Effector CD4-positive, alpha-beta T cell (primary cell): ENCODE measurements around the gene APLNR. TPM values are rescaled to one million over a fixed set of nuclear protein-coding genes. Genes with fewer than 3 reads are reported as not detected.
"Not testable (repeated sequence)": the region's sequence is repeated elsewhere in the genome, so short reads cannot be mapped to it uniquely, and the experiment has no call there.

Experiments used
- DNase-seq: peaks from one replicate; pipeline ENCODE4 v3.0.0-alpha.2; 2020
- total RNA-seq: gene quantifications from one replicate; lab custom pipeline; 2026; lab: John Stamatoyannopoulos, UW

Gene APLNR
- not detected for total RNA-seq

DNA sequence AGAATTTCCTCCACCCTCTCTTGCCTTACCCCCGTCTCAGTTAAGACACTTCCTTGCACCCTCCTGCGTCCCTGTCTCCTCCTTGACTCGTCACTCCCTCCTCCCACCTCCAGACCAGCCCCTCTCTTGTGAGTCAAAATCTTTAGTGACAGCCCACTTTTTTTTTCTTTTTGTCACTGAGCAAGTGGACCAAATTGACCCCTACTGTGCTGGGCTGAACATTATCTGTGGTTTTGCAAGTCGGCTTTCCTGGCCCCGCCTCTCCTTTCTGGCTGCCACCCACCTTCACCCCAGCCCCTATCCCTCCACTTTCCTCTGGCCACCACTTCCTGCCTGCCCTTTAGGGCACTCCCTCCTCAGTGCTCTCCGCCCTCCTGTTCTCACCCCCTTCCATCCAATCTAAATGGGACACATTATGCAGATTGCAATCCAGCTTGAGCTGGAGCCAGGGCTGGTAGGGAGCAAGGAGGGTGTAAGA is at the start of gene APLNR:
Gene APLNR (minus strand): TSS at position 47 of the 478 bp plus-strand sequence. CDS start 246 bp downstream, outside the sequence.
- no peak for DNase-seq

DNA sequence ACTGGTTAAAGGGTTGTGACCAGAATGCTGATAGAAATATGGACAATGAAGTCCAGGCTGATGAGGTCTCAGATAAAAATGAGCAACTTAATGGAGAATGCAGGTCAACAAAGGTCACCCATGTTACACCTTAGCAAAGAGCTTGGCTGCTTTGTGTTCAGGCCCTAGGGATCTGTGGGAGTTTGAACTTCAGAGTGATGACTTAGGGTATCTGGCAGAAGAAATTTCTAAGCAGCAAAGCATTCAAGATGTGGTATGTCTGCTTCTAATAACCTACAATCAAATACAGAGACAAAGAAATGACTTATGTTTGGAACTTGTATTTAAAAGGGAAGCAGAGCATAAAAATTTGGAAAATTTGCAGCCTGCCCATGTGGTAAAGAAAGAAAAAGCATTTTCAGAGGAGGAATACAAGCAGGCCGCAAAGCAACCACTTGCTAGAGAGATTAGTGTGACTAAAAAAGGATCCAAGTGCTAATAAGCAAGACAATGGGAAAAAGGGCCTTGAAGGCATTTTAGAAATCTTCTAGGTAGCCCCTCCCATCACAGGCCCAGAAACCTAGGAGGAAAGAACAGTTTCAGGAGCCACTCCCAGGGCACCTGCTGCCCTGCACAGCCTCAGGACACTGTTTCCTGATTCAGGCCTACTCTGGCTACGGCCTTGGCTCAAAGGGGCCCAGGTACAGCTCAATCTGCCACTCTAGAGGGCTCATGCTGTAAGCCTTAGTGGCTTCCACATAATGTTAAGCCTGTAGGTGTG is 46.4 kb upstream of the APLNR start:
- DNase-seq = no peak

DNA sequence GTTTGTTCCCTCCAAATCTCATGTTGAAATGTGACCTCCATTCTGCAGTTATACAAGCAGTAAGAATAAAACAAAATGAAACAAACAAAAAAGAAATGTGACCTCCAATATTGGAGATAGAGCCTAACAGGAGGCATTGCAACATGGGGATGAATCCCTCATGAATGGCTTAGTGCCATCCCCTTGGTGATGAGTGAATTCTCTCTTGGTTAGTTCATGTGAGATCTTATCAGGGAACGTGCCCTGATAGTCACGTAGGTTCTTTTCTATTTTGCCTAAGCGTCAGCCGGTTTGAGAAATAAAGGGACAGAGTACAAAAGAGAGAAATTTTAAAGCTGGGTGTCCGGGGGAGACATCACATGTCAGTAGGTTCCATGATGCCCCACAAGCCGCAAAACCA is 44.5 kb upstream of the APLNR start:
- DNase-seq = not testable (repeated sequence)

DNA sequence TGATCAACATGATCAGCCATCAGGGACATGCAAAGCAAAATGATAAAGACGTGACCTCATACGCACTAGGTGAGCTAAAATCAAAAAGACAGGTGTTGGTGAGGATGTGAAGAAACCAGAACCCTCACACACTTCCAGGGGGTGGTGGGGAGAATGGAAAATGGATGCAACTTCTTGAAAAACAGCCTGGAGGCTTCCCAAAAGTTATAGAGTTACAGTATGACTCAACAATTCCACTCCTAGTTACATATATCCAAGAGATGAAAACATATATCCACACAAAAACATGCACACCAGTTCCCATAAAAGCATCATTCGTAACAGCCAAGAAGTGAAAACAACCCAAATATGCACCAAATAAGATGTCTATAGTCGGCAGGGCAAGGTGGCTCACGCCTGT is 42.1 kb upstream of the APLNR start:
- no peak for DNase-seq

DNA sequence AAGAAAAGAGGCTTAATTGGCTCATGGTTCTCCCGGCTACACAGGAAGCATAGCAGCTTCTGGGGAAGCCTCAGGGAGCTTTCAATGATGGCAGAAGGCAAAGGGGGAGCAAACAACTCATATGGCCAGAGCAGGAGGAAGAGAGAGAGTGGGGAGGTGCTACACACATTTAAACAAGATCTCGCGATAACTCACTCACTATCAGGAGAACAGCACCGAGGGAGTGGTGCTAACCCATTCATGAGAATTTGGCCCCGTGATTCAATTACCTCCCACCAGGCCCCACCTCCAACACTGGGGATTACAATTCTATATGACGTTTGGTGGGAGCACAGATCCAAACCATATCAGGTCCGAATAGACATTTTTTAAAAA is 41.7 kb upstream of the APLNR start:
- DNase-seq = no peak

- no peak for DNase-seq
These were observed 41.0 kb upstream of the APLNR start for GRCh38 chr11:57277845-57278720.

DNA sequence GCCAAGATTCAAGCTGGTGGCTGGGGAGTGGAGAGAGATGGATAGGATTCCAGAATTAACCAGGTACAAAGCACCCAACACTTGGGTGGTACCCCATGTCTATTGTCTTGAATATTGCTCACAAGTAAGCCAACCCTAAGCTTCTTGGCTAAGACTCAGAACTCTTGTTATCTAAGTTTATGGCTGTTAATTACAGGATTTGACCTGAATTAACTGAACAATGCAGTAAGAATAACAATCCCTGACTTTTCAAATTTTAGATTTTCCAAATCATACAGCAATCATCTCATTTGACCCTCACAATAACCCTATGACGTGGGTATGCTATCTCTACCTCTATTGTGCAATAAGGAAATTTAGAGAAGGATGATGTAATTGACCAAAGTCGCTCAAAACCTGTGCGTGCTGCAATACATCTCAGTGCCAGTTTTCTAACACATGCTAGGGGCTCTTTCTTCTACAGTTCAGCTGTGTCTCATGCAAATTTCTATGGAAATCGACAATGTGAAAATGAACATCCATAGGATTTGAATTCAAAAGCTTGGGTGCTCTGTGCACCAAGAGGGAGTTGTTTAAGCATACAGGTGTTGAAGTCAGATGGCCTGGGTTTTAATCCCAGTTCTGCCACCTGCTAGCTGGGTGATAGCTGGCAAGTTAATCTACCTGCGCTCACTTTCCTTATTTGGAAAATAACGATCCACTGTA is 40.1 kb upstream of the APLNR start:
- DNase-seq = no peak

GRCh38 chr11:57276169-57276970 is 39.3 kb upstream of the APLNR start:
- no peak for DNase-seq

GRCh38 chr11:57275582-57275981 is 38.5 kb upstream of the APLNR start:
- DNase-seq = no peak

DNA sequence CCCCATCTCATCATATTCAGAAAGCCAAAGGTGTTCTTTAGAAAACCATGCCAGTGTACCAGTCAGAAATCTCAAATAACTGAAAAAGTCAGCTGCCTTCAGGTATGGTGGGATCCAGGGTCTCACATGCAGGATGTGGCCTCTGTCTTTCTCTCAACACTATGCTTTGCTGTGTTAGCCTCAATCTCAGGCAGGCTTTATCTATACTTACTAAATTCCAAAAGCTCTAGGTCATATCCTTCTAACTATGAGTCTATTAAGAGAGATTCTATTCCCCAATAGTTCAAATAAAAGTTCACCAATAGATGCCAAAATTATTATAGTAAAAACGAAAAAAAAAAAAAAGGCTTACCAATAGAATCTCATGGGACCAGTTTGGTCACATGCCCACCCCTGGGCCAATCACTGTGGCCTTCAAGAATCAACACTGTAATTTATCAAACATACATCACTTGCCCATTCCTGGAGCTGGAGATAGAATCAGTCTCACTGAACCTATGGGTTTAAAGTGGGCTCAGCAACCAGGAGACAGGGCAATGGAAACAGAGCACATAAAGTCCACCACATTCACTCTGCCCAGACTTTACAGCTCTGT is 38.0 kb upstream of the APLNR start:
- no peak for DNase-seq

- DNase-seq = no peak
These were observed 36.5 kb upstream of the APLNR start for GRCh38 chr11:57273448-57274058.

GRCh38 chr11:57269571-57270021 is 32.5 kb upstream of the APLNR start:
- DNase-seq = no peak

GRCh38 chr11:57266157-57266556 is 29.1 kb upstream of the APLNR start:
- no peak for DNase-seq

DNA sequence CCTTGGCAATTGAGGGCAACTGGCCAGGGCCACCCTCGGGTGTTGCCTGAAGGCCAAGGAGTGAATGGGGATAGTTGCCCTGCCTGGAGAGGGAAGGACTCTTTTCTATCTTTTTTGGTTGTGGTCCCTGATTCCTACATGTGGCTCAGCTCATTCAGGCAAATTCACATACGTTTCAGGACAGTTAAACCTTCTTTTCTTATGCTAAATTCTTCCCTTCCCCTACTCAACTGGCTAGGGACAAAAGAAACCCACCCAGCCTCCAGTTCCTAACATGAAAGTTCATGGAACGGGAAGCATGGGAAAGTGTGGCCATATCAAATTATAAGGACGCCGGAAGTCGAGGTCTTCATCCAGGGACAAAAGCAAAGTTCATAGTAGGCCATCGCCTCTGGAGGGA is 26.3 kb upstream of the APLNR start:
- no peak for DNase-seq

- no peak for DNase-seq
These were observed 25.1 kb upstream of the APLNR start for GRCh38 chr11:57262157-57262556.

DNA sequence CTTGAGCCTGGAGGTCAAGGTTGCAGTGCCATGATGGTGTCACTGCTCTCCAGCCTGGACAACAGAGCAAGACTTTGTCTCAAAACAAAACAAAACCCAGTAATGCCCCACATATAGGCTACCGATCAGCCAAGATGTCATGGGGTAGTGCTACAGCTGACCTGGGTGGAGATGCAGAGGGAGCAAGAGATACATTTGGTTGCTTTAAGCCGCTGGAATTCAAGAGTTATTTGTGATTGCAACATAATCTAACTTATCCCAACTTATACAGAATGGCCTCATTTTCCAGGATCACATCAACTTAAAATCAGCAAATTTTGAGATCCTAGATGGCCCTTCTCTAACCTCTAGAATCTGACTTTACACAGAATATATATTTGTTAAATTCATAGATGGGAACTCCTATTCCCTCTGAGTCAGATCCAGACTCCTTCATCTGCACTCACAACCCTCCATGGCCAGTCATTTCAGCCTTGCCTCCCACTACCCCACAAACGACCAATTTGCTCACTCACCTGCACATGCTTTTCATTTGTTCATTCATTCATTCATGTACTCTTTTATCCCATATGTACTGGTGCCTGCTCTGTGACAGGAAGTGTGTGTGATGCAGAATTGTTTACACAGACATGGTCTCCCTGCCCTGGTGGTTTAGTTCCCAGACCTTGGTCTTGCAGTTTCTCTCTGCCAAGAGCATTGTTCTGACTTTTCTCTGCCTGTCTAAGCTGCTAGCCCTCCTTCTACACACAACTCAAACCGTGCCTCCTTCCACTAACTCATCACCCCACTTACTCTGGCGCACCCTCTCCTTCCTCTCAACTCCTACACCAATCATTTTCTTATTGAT is 24.1 kb upstream of the APLNR start:
- DNase-seq = no peak

DNA sequence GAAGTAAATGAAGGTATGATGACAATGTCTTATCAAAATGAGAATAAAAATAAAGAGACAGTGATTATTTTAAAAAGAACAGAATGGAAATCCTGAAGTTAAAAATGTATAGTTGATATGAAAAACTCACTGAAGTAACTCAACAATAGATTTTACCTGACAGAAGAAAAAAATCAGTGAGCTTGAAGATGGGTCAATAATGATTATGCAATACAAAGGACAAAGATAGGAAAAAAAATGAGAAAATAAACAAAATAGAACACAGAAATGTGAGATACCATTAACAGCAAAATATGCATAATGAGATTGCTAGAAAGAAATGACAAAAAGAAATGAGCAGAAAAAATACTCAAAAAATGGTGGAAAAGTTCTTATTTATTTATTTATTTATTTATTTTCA is 19.1 kb upstream of the APLNR start:
- no peak for DNase-seq

GRCh38 chr11:57255618-57256017 is 18.6 kb upstream of the APLNR start:
- DNase-seq = no peak

DNA sequence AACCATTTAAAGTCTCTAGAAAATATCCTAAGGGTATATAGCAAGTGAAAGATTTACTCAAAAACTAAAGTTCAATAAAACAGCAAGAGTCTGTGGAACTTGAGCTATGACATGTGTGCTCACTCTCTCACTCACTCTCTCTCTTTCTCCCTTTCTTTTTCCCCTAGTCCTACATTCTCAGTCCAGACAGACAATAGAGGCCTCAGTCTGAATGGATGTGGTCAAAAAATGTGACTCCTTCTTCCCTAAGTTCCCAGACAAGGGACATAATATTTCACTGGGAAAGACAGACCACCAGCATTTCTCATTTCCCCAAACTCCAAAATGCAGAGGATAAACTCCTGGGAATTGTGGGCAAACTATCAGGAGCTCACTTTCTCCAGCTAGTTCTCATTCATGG is 17.6 kb upstream of the APLNR start:
- DNase-seq = no peak

- no peak for DNase-seq
These were observed 14.5 kb upstream of the APLNR start for GRCh38 chr11:57251491-57252104.
